ENCODE results near the gene P2RY4. TPM values are rescaled to one million over a fixed set of nuclear protein-coding genes. Genes with fewer than 3 reads are reported as not detected.
"Not testable (repeated sequence)": the region's sequence is repeated elsewhere in the genome, so short reads cannot be mapped to it uniquely, and the experiment has no call there.

Gene P2RY4
- total and polyA plus RNA-seq, 2 of the 13 experiments (the other 11 are each of a cell fraction or from before 2014, with no cell fraction given): 0.07 to 0.49 TPM

DNA sequence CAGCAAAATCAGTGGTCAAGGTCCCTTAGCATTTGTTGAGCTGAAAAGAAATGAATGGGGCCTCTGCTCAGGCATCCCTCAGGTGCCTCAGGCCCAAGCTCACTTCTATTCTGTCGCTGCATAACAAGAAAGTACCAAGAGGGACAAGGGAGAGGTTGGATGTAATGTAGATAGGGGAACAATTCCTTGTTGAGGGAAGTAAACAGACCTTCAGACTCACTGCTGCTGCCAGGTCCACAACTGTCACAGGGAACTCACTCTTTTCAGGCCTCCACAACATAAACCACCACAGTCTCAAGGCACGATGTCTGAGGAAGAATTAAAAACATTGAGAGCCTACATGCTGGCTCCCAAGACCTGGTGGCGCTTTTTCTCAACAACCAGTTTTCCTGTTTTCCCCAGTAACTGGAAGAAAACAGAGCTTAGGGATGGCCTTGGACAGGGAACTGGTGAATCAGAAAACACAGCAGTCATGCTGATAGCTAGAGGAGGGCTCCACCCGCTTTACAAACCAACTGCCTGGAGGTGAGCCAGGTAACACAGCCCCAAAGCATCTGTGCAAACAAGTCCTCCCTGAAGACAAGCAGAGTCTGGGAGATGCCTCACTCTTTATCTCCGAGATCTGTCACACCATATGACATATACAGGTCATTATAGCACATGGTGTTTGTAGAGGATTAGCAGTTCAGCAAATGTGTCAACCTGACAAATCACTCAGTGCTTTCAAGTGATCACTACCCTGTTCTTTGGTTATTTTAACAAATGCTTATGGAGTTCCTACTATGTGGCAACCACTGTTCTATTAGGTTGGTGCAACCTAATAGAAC lies 39.9 kb downstream of the P2RY4 start (continued):
- TF ChIP-seq, protein P1, sequence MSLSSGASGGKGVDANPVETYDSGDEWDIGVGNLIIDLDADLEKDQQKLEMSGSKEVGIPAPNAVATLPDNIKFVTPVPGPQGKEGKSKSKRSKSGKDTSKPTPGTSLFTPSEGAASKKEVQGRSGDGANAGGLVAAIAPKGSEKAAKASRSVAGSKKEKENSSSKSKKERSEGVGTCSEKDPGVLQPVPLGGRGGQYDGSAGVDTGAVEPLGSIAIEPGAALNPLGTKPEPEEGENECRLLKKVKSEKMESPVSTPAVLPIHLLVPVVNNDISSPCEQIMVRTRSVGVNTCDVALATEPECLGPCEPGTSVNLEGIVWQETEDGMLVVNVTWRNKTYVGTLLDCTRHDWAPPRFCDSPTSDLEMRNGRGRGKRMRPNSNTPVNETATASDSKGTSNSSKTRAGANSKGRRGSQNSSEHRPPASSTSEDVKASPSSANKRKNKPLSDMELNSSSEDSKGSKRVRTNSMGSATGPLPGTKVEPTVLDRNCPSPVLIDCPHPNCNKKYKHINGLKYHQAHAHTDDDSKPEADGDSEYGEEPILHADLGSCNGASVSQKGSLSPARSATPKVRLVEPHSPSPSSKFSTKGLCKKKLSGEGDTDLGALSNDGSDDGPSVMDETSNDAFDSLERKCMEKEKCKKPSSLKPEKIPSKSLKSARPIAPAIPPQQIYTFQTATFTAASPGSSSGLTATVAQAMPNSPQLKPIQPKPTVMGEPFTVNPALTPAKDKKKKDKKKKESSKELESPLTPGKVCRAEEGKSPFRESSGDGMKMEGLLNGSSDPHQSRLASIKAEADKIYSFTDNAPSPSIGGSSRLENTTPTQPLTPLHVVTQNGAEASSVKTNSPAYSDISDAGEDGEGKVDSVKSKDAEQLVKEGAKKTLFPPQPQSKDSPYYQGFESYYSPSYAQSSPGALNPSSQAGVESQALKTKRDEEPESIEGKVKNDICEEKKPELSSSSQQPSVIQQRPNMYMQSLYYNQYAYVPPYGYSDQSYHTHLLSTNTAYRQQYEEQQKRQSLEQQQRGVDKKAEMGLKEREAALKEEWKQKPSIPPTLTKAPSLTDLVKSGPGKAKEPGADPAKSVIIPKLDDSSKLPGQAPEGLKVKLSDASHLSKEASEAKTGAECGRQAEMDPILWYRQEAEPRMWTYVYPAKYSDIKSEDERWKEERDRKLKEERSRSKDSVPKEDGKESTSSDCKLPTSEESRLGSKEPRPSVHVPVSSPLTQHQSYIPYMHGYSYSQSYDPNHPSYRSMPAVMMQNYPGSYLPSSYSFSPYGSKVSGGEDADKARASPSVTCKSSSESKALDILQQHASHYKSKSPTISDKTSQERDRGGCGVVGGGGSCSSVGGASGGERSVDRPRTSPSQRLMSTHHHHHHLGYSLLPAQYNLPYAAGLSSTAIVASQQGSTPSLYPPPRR (CRISPR knock-in tag; IDR thresholded peaks at IDR 0.05; ENCODE audit: borderline replicate concordance): peak; percentile 89
- no peak for TF ChIP-seq ZFP82 (CRISPR knock-in tag; IDR thresholded peaks at IDR 0.05; ENCODE audit: borderline replicate concordance)
- peak; percentile 65 for TF ChIP-seq NFIC (IDR thresholded peaks at IDR 0.05; ENCODE audit: low read length)
- peak; percentile 90 for TF ChIP-seq TBX2 (CRISPR knock-in tag; IDR thresholded peaks at IDR 0.05; ENCODE audit: borderline replicate concordance)
- no peak for TF ChIP-seq SMARCE1 (IDR thresholded peaks at IDR 0.05; ENCODE audit: borderline replicate concordance)

- intact Hi-C loops (cut with micrococcal nuclease; ENCODE audit: unreplicated experiment); H3K27me3 ChIP-seq (ENCODE audit: control insufficient read depth in 1 of 2, insufficient read depth in 2 of 2, low read length in 2 of 2); ATAC-seq; H3K9me3 ChIP-seq (ENCODE audit: low read length); CTCF ChIA-PET (ENCODE audit: low intra/inter-chr PET ratio, low total read pairs); BruUV-seq (replicated peaks); H4K20me1 ChIP-seq (ENCODE audit: insufficient read depth, low read length); H3K9ac ChIP-seq (ENCODE audit: insufficient read depth, low read depth, low read length); H3K79me2 ChIP-seq (ENCODE audit: insufficient read depth, low read length); FAIRE-seq; H3K27ac ChIP-seq (ENCODE audit: extremely low read length, insufficient read depth, low read length); H3K4me3 ChIP-seq (replicated peaks in 1 of 3; ENCODE audit: insufficient read depth in 1 of 3, low read depth in 2 of 3, low read length in 3 of 3); H3K36me3 ChIP-seq (replicated peaks in 1 of 2; ENCODE audit: control insufficient read depth in 1 of 2, insufficient read depth in 2 of 2, low read length in 2 of 2); H2AFZ ChIP-seq (ENCODE audit: low read length); H3K4me1 ChIP-seq (ENCODE audit: insufficient read depth, low read length); H3K4me2 ChIP-seq (ENCODE audit: low read depth, low read length); POLR2A ChIA-PET; DNase-seq (ENCODE audit: low spot score): not testable (repeated sequence)
- 13% methylated on average over 6 of the region's 6 CpGs for WGBS (ENCODE audit: low lambda C conversion rate)
- in situ Hi-C loops (cut with HindIII; ENCODE audit: extremely low pct_ligation_motif_present, low pct_unique_long_range_greater_than_20kb): loop anchor here (10.0 kb wide), 1 partner anchor 55 kb away; the partner anchor contains the start of genes ARR3 and P2RY4
These were observed 50.4 kb downstream of the P2RY4 start for GRCh38 chrX:70209570-70209969.

Data from HepG2 (cell line).